Measurements from ENCODE around the gene ACD. TPM values are rescaled to one million over a fixed set of nuclear protein-coding genes. Genes with fewer than 3 reads are reported as not detected.

The ACD gene
- total RNA-seq, 1 donor from 2014 or later = 24.5 TPM

DNA sequence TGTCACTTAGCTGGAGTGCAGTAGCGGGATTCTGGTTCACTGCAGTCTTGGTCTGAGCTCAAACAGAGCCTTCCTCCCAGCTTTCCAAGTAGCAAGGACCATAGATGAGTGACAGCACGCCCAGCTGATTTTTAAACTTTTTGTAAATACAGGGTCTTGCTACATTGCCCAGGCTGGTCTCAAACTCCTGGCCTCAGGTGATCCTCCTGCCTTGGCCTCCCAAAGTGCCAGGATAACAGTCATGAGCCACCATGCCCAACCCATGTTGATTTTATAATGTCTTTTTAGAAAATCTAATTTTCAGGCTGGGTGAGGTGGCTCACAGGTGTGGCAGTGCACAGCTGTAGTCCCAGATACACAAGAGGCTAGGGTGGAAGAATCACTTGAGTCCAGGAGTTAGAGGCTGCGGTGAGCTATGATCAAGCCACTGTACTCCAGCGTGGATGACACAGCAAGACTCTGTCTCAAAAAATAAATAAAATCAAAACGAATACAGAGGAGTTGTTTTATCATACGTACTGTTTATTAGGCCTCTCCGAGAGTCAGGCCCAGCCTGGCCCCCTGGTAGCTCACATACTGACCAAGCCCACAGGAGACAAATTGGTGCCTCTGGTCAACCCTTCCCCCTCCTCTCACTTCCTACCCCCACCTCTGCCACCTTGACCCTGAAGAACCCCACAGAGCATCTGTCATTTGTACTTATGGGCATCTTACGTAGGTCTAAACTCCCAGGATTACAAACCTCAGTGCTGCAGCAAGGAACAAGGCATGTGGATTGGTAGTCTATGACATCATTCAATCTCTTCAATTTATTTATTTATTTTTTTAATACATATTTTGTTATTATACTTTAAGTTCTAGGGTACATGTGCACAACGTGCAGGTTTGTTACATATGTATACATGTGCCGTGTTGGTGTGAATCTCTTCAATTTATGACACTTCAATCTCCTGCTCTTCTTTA lies 20.2 kb upstream of the ACD start:
- peaks cover 3% of the 10 kb centered on the region for H3K4me1 Mint-ChIP-seq
- no peak for DNase-seq (ENCODE audit: low spot score in 2 of 2, unreplicated experiment in 2 of 2)
- H3K27me3 Mint-ChIP-seq (ENCODE audit: low read depth) = no peaks in the 10 kb centered on the region
- peaks cover 21% of the 10 kb centered on the region for H3K36me3 Mint-ChIP-seq
- H3K4me3 Mint-ChIP-seq = no peak overlapping the region
- H3K27ac Mint-ChIP-seq = no peak overlapping the region
- TF ChIP-seq, protein P1, sequence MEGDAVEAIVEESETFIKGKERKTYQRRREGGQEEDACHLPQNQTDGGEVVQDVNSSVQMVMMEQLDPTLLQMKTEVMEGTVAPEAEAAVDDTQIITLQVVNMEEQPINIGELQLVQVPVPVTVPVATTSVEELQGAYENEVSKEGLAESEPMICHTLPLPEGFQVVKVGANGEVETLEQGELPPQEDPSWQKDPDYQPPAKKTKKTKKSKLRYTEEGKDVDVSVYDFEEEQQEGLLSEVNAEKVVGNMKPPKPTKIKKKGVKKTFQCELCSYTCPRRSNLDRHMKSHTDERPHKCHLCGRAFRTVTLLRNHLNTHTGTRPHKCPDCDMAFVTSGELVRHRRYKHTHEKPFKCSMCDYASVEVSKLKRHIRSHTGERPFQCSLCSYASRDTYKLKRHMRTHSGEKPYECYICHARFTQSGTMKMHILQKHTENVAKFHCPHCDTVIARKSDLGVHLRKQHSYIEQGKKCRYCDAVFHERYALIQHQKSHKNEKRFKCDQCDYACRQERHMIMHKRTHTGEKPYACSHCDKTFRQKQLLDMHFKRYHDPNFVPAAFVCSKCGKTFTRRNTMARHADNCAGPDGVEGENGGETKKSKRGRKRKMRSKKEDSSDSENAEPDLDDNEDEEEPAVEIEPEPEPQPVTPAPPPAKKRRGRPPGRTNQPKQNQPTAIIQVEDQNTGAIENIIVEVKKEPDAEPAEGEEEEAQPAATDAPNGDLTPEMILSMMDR (IDR thresholded peaks at IDR 0.05; ENCODE audit: unreplicated experiment) = no peak
- no peaks in the 10 kb centered on the region for H3K9me3 Mint-ChIP-seq

DNA sequence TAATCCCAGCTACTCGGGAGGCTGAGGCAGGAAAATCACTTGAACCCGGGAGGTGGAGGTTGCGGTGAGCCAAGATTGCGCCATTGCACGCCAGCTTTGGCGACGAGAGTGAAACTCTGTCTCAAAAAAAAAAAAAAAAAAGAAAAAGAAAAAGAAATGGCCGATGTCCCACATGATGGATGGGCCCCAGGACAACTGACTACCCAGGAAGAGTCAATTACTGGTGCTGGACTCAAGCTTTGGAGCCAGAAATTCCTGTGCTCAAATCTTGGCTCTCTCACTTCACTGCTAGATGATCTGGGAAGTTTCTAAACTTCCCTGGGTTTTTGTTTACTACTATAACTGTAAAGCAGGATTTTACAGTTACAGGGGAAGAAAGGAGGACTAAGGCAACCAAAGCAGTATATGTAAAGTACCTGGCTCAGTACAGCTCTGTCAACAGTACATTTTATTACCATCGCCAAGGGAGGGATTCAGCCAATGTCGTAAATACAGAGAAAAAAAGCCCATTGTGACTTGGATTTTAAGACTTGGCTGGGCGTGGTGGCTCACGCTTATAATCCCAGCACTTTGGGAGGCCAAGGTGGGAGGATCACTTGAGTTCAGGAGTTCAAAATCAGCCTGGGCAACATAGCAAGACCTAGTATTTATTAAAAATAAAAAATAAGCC lies 18.4 kb upstream of the ACD start:
- Mint-ChIP-seq H3K36me3 (peaks cover 15% of the 10 kb centered on the region), H3K9me3 (no peaks in the 10 kb centered on the region), H3K27ac (no peak overlapping the region), H3K27me3 (ENCODE audit: low read depth) (no peaks in the 10 kb centered on the region), H3K4me3 (no peak overlapping the region), H3K4me1 (peaks cover 6% of the 10 kb centered on the region)
- TF ChIP-seq, protein P1 (IDR thresholded peaks at IDR 0.05; ENCODE audit: unreplicated experiment) = no peak
- DNase-seq (ENCODE audit: low spot score in 2 of 2, unreplicated experiment in 2 of 2) = no peak

DNA sequence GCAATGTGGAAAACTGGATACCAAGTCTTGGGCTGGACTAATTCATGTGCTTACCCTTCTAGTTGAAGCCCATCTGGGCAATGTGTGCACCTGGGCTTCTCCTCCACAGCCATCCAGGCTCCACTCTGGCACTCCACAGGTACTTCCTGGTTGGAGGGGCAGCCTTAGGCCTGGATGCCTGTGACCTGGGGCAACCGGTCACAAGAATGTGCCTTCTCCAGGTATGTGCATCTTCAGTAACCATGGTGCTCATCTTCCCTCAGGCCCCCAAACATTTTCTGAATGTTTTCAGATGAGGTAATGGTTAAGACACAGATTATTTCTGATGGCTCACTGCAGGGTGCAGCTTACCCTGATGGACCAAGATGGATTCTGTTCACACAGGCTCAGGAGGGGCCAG lies 17.7 kb upstream of the ACD start:
- no peak for DNase-seq (ENCODE audit: low spot score in 2 of 2, unreplicated experiment in 2 of 2)
- H3K27me3 Mint-ChIP-seq (ENCODE audit: low read depth) = no peaks in the 10 kb centered on the region
- peak overlapping the region; percentile 47 for H3K27ac Mint-ChIP-seq
- peaks cover 12% of the 10 kb centered on the region for H3K36me3 Mint-ChIP-seq
- H3K4me1 Mint-ChIP-seq = peaks cover 6% of the 10 kb centered on the region
- H3K9me3 Mint-ChIP-seq = no peaks in the 10 kb centered on the region
- H3K4me3 Mint-ChIP-seq = no peak overlapping the region
- TF ChIP-seq, protein P1 (IDR thresholded peaks at IDR 0.05; ENCODE audit: unreplicated experiment) = no peak

DNA sequence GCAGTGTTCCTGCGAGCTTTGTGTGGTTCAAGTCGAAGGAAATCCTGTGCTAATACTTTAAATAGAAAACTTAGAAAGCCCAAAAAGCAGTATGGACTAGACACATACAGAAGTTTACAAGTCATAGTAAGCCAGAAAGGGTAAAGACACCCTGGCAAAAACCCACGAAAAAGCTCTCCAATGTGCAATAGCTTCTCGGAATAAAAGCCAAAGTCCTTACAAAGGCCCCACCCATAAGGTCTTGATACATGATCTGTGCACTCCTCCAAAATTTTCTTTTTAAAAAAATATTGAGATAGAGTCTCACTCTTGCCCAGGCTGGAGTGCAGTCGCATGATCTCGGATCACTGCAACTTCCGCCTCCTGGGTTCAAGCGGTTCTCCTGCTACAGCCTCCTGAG lies 16.9 kb upstream of the ACD start:
- TF ChIP-seq, protein P1 (IDR thresholded peaks at IDR 0.05; ENCODE audit: unreplicated experiment) = no peak
- no peaks in the 10 kb centered on the region for H3K9me3 Mint-ChIP-seq
- no peak overlapping the region for H3K27ac Mint-ChIP-seq
- H3K4me3 Mint-ChIP-seq = no peak overlapping the region
- H3K4me1 Mint-ChIP-seq = peaks cover 6% of the 10 kb centered on the region
- peaks cover 8% of the 10 kb centered on the region for H3K36me3 Mint-ChIP-seq
- DNase-seq (ENCODE audit: low spot score in 2 of 2, unreplicated experiment in 2 of 2) = no peak
- no peaks in the 10 kb centered on the region for H3K27me3 Mint-ChIP-seq (ENCODE audit: low read depth)

DNA sequence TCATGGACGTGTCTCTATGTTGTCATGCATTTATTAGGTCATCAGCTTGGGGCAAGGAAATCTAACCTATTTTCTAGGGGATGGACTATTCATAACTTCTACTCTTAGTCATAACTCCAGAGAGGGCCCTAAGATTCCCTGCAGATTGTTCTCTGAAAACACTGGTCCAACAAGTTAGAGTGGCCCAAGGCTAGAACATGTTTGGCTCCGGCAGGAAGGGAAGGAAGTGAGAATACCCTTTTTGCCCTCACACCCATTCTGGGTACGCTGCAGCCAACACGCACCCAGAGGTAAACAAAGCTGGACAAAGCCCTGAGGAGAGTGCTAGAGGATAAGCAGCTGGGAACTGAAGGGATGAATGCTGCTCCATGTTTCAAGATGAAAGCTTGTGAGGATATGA lies 16.5 kb upstream of the ACD start:
- no peak overlapping the region for H3K4me3 Mint-ChIP-seq
- peaks cover 6% of the 10 kb centered on the region for H3K4me1 Mint-ChIP-seq
- peaks cover 8% of the 10 kb centered on the region for H3K36me3 Mint-ChIP-seq
- H3K27ac Mint-ChIP-seq = no peak overlapping the region
- H3K9me3 Mint-ChIP-seq = no peaks in the 10 kb centered on the region
- DNase-seq (ENCODE audit: low spot score in 2 of 2, unreplicated experiment in 2 of 2) = no peak
- H3K27me3 Mint-ChIP-seq (ENCODE audit: low read depth) = no peaks in the 10 kb centered on the region
- TF ChIP-seq, protein P1 (IDR thresholded peaks at IDR 0.05; ENCODE audit: unreplicated experiment) = no peak
